GM12865 (cell line): ENCODE data around the gene ESR1.
A peak's percentile ranks its signal among the peaks of the same experiment; 100 is the strongest.

ENCODE experiments used
- DNase-seq: peaks from one replicate; pipeline ENCODE4 v3.0.0; 2010; ENCODE audit warnings: low read depth
- H3K4me3 ChIP-seq: 2 replicates; pipeline ENCODE4 v1.5.1; 2011; ENCODE audit warnings: mild to moderate bottlenecking, low read depth, low read length, control low read depth
- CTCF ChIP-seq: IDR thresholded peaks from 2 replicates; pipeline ENCODE4 v1.5.1; 2011; ENCODE audit warnings: low read length, control low read depth, low read depth, inconsistent platforms; ENCODE audit not compliant: insufficient read depth; ENCODE audit errors: missing control alignments

ESR1 gene

GRCh38 chr6:152054441-152054840 is 247.0 kb downstream of the ESR1 start:
- DNase-seq, result peak; percentile 6
- no peak for TF ChIP-seq CTCF
- H3K4me3 ChIP-seq, result no peak overlapping the region

GRCh38 chr6:152055517-152055916 is 248.0 kb downstream of the ESR1 start:
- no peak for TF ChIP-seq CTCF
- H3K4me3 ChIP-seq, result no peak overlapping the region
- no peak for DNase-seq

DNA sequence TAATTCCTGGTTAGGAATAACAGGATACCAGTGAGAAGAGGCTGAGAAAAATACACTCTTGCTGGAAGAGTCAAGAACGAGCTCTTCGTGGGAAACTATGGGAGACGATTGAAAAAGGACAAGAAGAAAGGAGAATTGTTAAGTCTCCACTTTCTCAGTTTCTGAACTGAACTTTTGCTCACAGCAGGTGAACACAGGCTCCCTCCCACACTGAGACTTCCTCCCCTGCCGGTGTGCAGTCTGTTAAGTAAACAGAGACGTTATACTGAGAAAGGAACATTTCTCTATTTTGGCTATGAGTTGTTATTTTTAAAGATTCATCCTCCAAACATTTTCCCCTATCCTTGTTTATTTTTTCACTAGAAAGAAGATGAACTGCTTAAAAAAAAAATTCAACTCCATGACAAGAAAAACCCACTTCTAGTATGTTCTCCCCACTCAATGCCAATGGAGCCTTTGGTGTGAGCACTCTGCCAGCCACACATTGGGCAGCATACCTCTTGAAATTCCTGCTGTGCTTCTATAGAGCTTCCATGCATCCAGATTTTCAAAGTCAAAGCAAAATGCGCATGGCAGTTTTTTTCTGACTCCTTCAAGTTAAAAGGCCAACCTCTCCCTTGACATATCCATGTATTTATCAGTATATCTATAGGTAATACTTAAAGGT is 250.5 kb downstream of the ESR1 start:
- no peak overlapping the region for H3K4me3 ChIP-seq
- DNase-seq, result peak; percentile 24
- no peak for TF ChIP-seq CTCF

GRCh38 chr6:152059909-152060308 is 252.4 kb downstream of the ESR1 start:
- TF ChIP-seq CTCF, result no peak
- DNase-seq, result no peak
- H3K4me3 ChIP-seq, result no peak overlapping the region

GRCh38 chr6:152062476-152062875 is 255.0 kb downstream of the ESR1 start:
- no peak for TF ChIP-seq CTCF
- H3K4me3 ChIP-seq, result no peak overlapping the region
- DNase-seq, result no peak

GRCh38 chr6:152063170-152063921 is 255.9 kb downstream of the ESR1 start:
- TF ChIP-seq CTCF, result no peak
- DNase-seq, result no peak
- H3K4me3 ChIP-seq, result no peak overlapping the region

DNA sequence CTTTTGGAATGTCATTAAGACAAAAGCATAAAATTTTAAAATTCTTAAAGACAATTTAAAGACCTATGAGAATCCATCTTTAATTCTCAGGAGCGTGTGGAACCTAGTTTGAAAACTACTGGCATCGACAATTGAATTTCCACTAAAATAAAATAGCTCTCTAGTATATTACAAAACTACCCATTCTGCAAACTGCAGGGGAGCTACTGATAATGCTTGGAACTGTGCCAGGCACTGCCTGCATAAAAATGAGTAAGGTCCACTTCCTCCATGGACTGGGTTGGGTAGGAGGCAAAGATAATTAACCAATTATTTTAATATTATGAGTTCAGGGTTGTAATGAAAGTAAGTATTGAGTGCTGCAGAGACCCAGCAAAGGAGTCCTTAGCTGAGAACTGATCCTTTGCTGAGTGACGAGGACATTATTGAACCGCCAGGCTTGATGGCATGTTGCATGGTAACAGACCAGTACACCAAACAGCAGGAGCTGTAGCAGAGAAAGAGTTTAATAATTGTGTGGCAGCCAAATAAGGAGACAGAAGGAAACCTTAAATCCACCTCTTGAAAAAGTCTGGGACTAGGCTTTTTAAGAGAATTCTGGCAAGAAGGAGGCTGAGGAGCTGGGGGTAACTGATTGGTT is 261.3 kb downstream of the ESR1 start:
- no peak overlapping the region for H3K4me3 ChIP-seq
- TF ChIP-seq CTCF, result no peak
- DNase-seq, result no peak
